Activated B cell treated with CpG ODN at 0.5 μM for 24 hours (primary cell): ENCODE results near the gene GZF1. TPM values are rescaled to one million over a fixed set of nuclear protein-coding genes. Genes with fewer than 3 reads are reported as not detected.

Source experiments
- ATAC-seq: fragments of 200-7000 bp; cut with Tn5 transposase; one replicate; pipeline ENCODE4 v1.10.0; 2021; ENCODE audit warnings: low read depth, mild to moderate bottlenecking, moderate library complexity
- CTCF ChIA-PET: fragments of 350-600 bp; sonication (Branson Sonifier 250); formaldehyde crosslinking; loops from one replicate; lab custom pipeline; 2021; ENCODE audit warnings: antibody characterized with exemption; lab: Charles Lee
- POLR2A ChIA-PET: fragments of 350-600 bp; sonication (Branson Sonifier 250); formaldehyde crosslinking; loops from one replicate; lab custom pipeline; 2021; ENCODE audit warnings: antibody characterized with exemption; lab: Charles Lee
- DNase-seq: peaks from one replicate; pipeline ENCODE4 v3.0.0; 2022
- H3K27ac Mint-ChIP-seq: one replicate; pipeline ENCODE4 v1.8.0; 2020; ENCODE audit warnings: mixed read lengths
- H3K27me3 Mint-ChIP-seq: one replicate; pipeline ENCODE4 v1.8.0; 2021; ENCODE audit warnings: mixed read lengths
- H3K36me3 Mint-ChIP-seq: one replicate; pipeline ENCODE4 v1.8.0; 2021; ENCODE audit warnings: low read depth, mixed read lengths
- H3K4me1 Mint-ChIP-seq: one replicate; pipeline ENCODE4 v1.8.0; 2021; ENCODE audit warnings: mixed read lengths
- H3K4me3 Mint-ChIP-seq: one replicate; pipeline ENCODE4 v1.8.0; 2020; ENCODE audit warnings: mild to moderate bottlenecking, mixed read lengths
- H3K9me3 Mint-ChIP-seq: one replicate; pipeline ENCODE4 v1.8.0; 2020; ENCODE audit warnings: mixed read lengths
- intact Hi-C: fragments of 100-400 bp; cut with micrococcal nuclease; formaldehyde crosslinking; loops from one replicate; pipeline ENCODE4 v1.15.1; 2024
- total RNA-seq: library from RNA; stranded (reverse); gene quantifications from 2 replicates; pipeline ENCODE4 v1.2.3, GENCODE V29; 2022
- TF ChIP-seq, protein P1 (sequence below): fragments of 200-600 bp; IDR thresholded peaks from one replicate; pipeline ENCODE4 v1.8.0; 2022; ENCODE audit warnings: antibody characterized with exemption, mild to moderate bottlenecking

Gene GZF1
- total RNA-seq, result 13.3 and 13.5 TPM in 2 replicates

DNA sequence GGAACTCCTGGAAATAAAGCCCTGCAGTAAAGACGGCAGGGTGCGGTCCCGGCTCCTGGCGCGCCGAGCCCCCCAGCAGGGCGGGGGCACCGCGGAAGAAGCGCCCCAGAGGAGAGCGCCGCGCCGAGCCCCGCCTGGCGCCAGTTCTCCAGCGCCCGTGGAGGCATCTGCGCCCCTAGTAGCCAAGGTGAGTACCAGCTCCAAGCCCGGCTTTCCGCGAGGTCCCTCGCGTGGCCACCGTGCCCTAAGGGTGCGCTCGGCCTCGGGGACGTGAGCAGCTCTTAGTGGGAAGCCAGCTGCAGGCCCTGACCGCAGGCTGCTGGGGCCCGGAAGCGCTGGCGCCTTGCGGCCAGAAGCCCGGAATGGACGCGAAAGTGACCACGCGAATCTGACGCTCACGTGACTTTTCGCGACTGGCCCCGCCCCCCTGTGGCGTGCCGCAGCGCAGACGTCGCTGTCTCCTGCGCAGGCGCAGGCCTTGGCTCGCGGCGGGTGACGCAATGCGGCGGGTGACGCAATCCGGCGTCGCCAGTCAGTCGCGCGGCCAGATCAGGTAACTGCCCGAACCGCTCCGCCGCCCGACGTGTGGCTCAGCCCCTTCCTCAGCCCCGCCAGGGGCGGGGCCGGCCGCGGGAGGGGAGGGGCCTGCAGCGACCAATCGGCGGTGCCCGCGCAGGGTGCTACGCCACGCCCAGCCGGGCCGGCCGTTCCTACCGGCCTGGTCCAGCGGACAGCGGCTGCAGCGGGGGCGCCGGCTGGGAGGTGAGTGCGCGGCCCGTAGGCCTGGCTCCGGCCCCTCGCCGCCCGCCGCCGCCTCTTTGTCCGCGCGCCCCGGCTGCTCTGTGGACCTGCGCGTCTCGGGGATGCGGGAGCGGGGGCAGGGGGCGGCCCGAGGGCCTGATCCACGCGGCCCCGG lies at the start of gene GZF1:
TSS of gene GZF1 (plus strand) at position 707 of the 916 bp plus-strand sequence. CDS start 2,202 bp downstream, outside the sequence.
- intact Hi-C loops, result loop anchor here (1.0 to 5.0 kb wide), 4 partner anchors 11 to 1696 kb away; partner anchors contain the start of genes ACSS1, NAPB and NXT1
- POLR2A ChIA-PET, result interaction anchor here (1.9 to 7.3 kb wide), 2 partner anchors 9 to 12 kb away, joined by 5 to 140 read pairs; partner anchors contain the start of gene NXT1
- Mint-ChIP-seq H3K27ac (peak within 1 kb of the TSS; percentile 94), H3K27me3 (no peaks in the 10 kb centered on the region), H3K9me3 (no peaks in the 10 kb centered on the region), H3K36me3 (peaks cover 33% of the 10 kb centered on the region), H3K4me1 (peaks cover 59% of the 10 kb centered on the region), H3K4me3 (peak within 1 kb of the TSS; percentile 96)
- ATAC-seq, result peak; percentile 76
- CTCF ChIA-PET, result interaction anchor here (1.1 to 1.7 kb wide), 2 partner anchors 11 to 12 kb away, joined by 3 to 4 read pairs; partner anchors contain the start of gene NXT1
- TF ChIP-seq, protein P1, sequence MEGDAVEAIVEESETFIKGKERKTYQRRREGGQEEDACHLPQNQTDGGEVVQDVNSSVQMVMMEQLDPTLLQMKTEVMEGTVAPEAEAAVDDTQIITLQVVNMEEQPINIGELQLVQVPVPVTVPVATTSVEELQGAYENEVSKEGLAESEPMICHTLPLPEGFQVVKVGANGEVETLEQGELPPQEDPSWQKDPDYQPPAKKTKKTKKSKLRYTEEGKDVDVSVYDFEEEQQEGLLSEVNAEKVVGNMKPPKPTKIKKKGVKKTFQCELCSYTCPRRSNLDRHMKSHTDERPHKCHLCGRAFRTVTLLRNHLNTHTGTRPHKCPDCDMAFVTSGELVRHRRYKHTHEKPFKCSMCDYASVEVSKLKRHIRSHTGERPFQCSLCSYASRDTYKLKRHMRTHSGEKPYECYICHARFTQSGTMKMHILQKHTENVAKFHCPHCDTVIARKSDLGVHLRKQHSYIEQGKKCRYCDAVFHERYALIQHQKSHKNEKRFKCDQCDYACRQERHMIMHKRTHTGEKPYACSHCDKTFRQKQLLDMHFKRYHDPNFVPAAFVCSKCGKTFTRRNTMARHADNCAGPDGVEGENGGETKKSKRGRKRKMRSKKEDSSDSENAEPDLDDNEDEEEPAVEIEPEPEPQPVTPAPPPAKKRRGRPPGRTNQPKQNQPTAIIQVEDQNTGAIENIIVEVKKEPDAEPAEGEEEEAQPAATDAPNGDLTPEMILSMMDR, result no peak
- peak; percentile 100 for DNase-seq

GRCh38 chr20:23313271-23313670 lies 48.7 kb upstream of the GZF1 start:
- Mint-ChIP-seq H3K36me3 (no peaks in the 10 kb centered on the region), H3K9me3 (no peaks in the 10 kb centered on the region), H3K27ac (no peak overlapping the region), H3K4me1 (no peaks in the 10 kb centered on the region), H3K27me3 (peaks cover 2% of the 10 kb centered on the region), H3K4me3 (no peak overlapping the region)
- no peak for DNase-seq
- no peak for ATAC-seq
- ChIA-PET CTCF (no interaction called here), POLR2A (no interaction called here)
- intact Hi-C loops, result no loop called here
- TF ChIP-seq, protein P1, result no peak

- intact Hi-C loops, result no loop called here
- Mint-ChIP-seq H3K36me3 (no peaks in the 10 kb centered on the region), H3K4me3 (no peak overlapping the region), H3K4me1 (no peaks in the 10 kb centered on the region), H3K27ac (no peak overlapping the region), H3K27me3 (peaks cover 2% of the 10 kb centered on the region), H3K9me3 (no peaks in the 10 kb centered on the region)
- ATAC-seq (no peak), DNase-seq (no peak)
- ChIA-PET POLR2A (no interaction called here), CTCF (no interaction called here)
- TF ChIP-seq, protein P1, result no peak
These were observed 47.3 kb upstream of the GZF1 start for GRCh38 chr20:23314699-23315098.

DNA sequence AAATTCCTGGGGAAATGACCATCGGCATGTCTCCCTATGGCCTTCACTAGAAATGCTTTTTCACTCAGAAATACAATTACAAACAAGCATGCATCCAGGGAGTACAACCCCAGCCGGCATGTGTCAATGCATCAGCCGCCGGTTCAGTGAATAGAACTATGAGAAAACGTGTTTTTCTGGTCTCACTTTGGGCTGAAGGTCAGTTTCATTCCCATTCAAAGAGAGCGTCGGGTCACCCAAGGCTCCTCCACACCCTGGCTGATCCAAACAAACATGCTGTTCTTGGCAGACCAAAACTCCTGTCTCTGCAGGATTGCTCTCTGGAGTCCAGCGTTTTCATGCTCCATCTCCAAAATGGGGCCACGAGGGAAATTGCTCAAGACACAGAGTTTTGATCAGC lies 46.9 kb upstream of the GZF1 start:
- ChIA-PET CTCF (no interaction called here), POLR2A (no interaction called here)
- DNase-seq (no peak), ATAC-seq (no peak)
- no peak overlapping the region for H3K27ac Mint-ChIP-seq
- H3K36me3 Mint-ChIP-seq, result no peaks in the 10 kb centered on the region
- no peaks in the 10 kb centered on the region for H3K9me3 Mint-ChIP-seq
- intact Hi-C loops, result no loop called here
- peaks cover 2% of the 10 kb centered on the region for H3K27me3 Mint-ChIP-seq
- no peaks in the 10 kb centered on the region for H3K4me1 Mint-ChIP-seq
- TF ChIP-seq, protein P1, result no peak
- no peak overlapping the region for H3K4me3 Mint-ChIP-seq

DNA sequence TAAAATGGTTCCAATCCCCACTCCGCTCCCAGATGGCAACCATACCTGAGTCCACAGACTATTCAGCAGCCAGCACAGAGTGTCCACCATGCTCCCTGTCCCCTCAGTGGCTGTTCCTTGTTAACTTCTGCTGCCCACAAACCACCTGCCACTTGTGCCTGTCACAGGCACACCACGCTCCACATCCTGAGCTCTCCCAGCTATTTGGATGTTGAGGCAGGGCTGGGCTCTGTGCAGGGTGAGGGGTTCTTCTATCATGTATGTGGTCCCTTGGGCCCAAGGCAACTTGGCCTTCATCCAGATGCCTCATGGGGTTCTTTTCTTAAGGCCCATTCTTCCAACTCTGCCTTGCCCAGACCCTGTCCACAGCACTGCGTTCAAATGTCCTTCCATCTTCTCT lies 45.4 kb upstream of the GZF1 start:
- ATAC-seq (no peak), DNase-seq (no peak)
- H3K4me3 Mint-ChIP-seq, result no peak overlapping the region
- no peaks in the 10 kb centered on the region for H3K36me3 Mint-ChIP-seq
- peaks cover 4% of the 10 kb centered on the region for H3K27me3 Mint-ChIP-seq
- ChIA-PET CTCF (no interaction called here), POLR2A (no interaction called here)
- no peak overlapping the region for H3K27ac Mint-ChIP-seq
- intact Hi-C loops, result no loop called here
- no peaks in the 10 kb centered on the region for H3K9me3 Mint-ChIP-seq
- H3K4me1 Mint-ChIP-seq, result no peaks in the 10 kb centered on the region
- TF ChIP-seq, protein P1, result no peak
